Measurements from ENCODE around the gene GREM2.

GRCh38 chr1:240635466-240636256 is 23.7 kb upstream of the GREM2 start:
- TF ChIP-seq MYC (IDR thresholded peaks at IDR 0.05; ENCODE audit: low read depth, low read length) (no peak), CTCF (IDR thresholded peaks at IDR 0.05; ENCODE audit: low read depth, low read length) (no peak)
